SU-DHL-6 (cell line): Measurements from ENCODE around the gene TMEM52.

ENCODE experiments used
- CTCF ChIP-seq: fragments of 200-600 bp; sonication (generic); IDR thresholded peaks from one replicate; pipeline ENCODE4 v1.5.1; 2017; ENCODE audit warnings: antibody characterized with exemption, mild to moderate bottlenecking, low read length, moderate library complexity; ENCODE audit not compliant: insufficient read depth, poor library complexity, severe bottlenecking
- EZH2phosphoT487 ChIP-seq: fragments of 200-600 bp; sonication (generic), shearing (Covaris generic); conservative IDR thresholded peaks from 2 replicates; pipeline ENCODE4 v1.6.1; 2018; ENCODE audit warnings: mild to moderate bottlenecking, antibody characterized with exemption, low read length, moderate library complexity, mixed read lengths

- TF ChIP-seq CTCF (no peak), EZH2phosphoT487 (no peak)
Measured at GRCh38 chr1:1946540-1946939, 27.5 kb upstream of the TMEM52 start.
